K562 (cell line): Measurements from ENCODE around the gene SNX30. TPM values are rescaled to one million over a fixed set of nuclear protein-coding genes. Genes with fewer than 3 reads are reported as not detected.

Experiments used
- BMI1 ChIP-seq: fragments of 150-350 bp; IDR thresholded peaks from 2 replicates; pipeline ENCODE4 v1.6.1; 2014; ENCODE audit warnings: low read length
- CCNT2 ChIP-seq: IDR thresholded peaks from 2 replicates; pipeline ENCODE4 v1.6.1; 2011; ENCODE audit warnings: borderline replicate concordance, low read depth, mild to moderate bottlenecking, moderate library complexity, mixed read lengths, low read length; ENCODE audit not compliant: insufficient read length; ENCODE audit errors: extremely low read depth
- CHD2 ChIP-seq: IDR thresholded peaks from 2 replicates; pipeline ENCODE4 v1.6.1; 2011; ENCODE audit warnings: low read depth, low read length
- CXXC5 ChIP-seq: fragments of 250-450 bp; sonication (Bioruptor Pico); IDR thresholded peaks from 2 replicates; pipeline ENCODE4 v1.8.0; 2022; ENCODE audit warnings: inconsistent platforms, mild to moderate bottlenecking, moderate library complexity
- EGR1 ChIP-seq: fragments of 450-650 bp; conservative IDR thresholded peaks from 2 replicates; pipeline ENCODE4 v1.6.1; 2017; ENCODE audit warnings: mild to moderate bottlenecking
- EHMT2 ChIP-seq: fragments of 450-650 bp; IDR thresholded peaks from 2 replicates; pipeline ENCODE4 v1.6.1; 2018; ENCODE audit warnings: antibody characterized with exemption
- GABPA ChIP-seq: fragments of 200-800 bp; sonication (Bioruptor generic); conservative IDR thresholded peaks from 2 replicates; pipeline ENCODE4 v1.6.1; 2016; ENCODE audit warnings: low read depth, missing genetic modification characterization, missing compliant biosample characterization
- GATAD2B ChIP-seq: fragments of 450-650 bp; IDR thresholded peaks from 2 replicates; pipeline ENCODE4 v1.6.1; 2017; ENCODE audit warnings: mild to moderate bottlenecking, borderline replicate concordance
- RBBP5 ChIP-seq: fragments of 200-600 bp; sonication (generic); IDR thresholded peaks from 2 replicates; pipeline ENCODE4 v1.6.1; 2012; ENCODE audit warnings: borderline replicate concordance, mild to moderate bottlenecking, low read length, control low read depth, inconsistent platforms; ENCODE audit not compliant: insufficient read depth, poor library complexity, severe bottlenecking
- SIN3A ChIP-seq, 2 experiments: fragments of 150-350 bp in 1 of 2; IDR thresholded peaks; 2 replicates each; pipeline ENCODE4 v1.6.1; 2011 to 2016; ENCODE audit warnings: borderline replicate concordance in 2 of 2, low read depth in 2 of 2, low read length in 2 of 2, mild to moderate bottlenecking in 2 of 2, moderate library complexity in 2 of 2; ENCODE audit not compliant: control insufficient read depth in 1 of 2
- ZNF175 ChIP-seq: fragments of 200-800 bp; sonication (Bioruptor generic); IDR thresholded peaks from 2 replicates; pipeline ENCODE4 v1.6.1; 2016; ENCODE audit warnings: low read depth, mild to moderate bottlenecking, missing genetic modification characterization, missing compliant biosample characterization
- ZNF830 ChIP-seq: fragments of 250-450 bp; sonication (Bioruptor Pico); IDR thresholded peaks from 2 replicates; pipeline ENCODE4 v1.5.0; 2021; ENCODE audit warnings: mild to moderate bottlenecking
- polyA plus RNA-seq, 8 experiments: library from polyadenylated mRNA; depleted of rRNA in 4 of 8; stranded (reverse) in 5 of 8; unstranded in 3 of 8; fragments of >200 nt; fragmentation: Nextera tagmentation in 2 of 8; fragmentation: Illumina TruSeq in 1 of 8; extraction: Ambion mirVana in 2 of 8; extraction: Trizol in 1 of 8; gene quantifications; 2 replicates each; pipeline versions ENCODE4 v1.2.1 to v1.2.3, GENCODE V29; 2011 to 2014; ENCODE audit warnings: inconsistent platforms in 1 of 8, missing spikeins in 1 of 8
- total RNA-seq, 7 experiments: library from RNA; depleted of rRNA in 6 of 7; stranded (reverse); fragments of >200 nt in 6 of 7; fragmentation: Illumina TruSeq in 2 of 7; extraction: Trizol in 2 of 7; gene quantifications; 2 replicates each; pipeline versions ENCODE4 v1.2.1 to v1.2.3, GENCODE V29; 2011 to 2021; ENCODE audit warnings: low replicate concordance in 1 of 7
- TF ChIP-seq, protein P1 (sequence below): sonication (generic); formaldehyde crosslinking; IDR thresholded peaks from 2 replicates; pipeline ENCODE4 v1.8.0; 2022; ENCODE audit warnings: missing genetic modification reagents, mild to moderate bottlenecking, moderate library complexity, borderline replicate concordance

Gene SNX30
- total and polyA plus RNA-seq, 9 of the 15 experiments (the other 6 are each of a cell fraction or from before 2014, with no cell fraction given), result 0.76 to 5.9 (median 3.3) TPM

DNA sequence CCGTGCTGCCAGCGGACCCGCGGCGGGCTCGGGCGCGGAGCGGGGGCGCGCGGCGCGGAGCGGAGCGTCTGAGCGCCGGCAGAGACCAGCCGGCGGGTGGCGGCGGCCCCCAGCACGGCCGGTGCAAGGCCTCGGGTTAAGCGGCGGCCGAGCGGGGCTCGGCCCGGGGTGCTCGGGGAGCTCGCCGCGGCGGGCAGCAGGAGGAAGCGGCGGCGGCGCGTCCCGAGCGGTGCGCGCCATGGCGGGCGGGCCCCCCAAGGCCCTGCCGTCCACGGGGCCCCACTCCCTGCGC is 150 bp downstream of the SNX30 start (continued):
- TF ChIP-seq, protein P1, sequence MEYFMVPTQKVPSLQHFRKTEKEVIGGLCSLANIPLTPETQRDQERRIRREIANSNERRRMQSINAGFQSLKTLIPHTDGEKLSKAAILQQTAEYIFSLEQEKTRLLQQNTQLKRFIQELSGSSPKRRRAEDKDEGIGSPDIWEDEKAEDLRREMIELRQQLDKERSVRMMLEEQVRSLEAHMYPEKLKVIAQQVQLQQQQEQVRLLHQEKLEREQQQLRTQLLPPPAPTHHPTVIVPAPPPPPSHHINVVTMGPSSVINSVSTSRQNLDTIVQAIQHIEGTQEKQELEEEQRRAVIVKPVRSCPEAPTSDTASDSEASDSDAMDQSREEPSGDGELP (CRISPR knock-in tag), result no peak
- no peak for TF ChIP-seq EGR1
- 0 out of 2 replicates have a peak, but pooled peaks have one; percentile 37 for TF ChIP-seq ZNF175
- no peak for TF ChIP-seq BMI1
- TF ChIP-seq EHMT2, result no peak
- TF ChIP-seq RBBP5, result peak; percentile 66
- peak; percentile 61; the same call in 1 of the 2 replicates for TF ChIP-seq CXXC5 (CRISPR knock-in tag)
- no peak for TF ChIP-seq ZNF830 (CRISPR knock-in tag)
- TF ChIP-seq GATAD2B, result peak; percentile 51; the same call in 1 of the 2 replicates
- peak; percentile 55; the same call in 1 of the 2 replicates for TF ChIP-seq GABPA (tag)
- peak; percentile 60 for TF ChIP-seq CCNT2
- no peak for TF ChIP-seq CHD2
- TF ChIP-seq SIN3A (IDR thresholded peaks at IDR 0.05; ENCODE audit: borderline replicate concordance in 2 of 2, control insufficient read depth in 1 of 2, low read depth in 2 of 2, low read length in 2 of 2), result peak in 1 of 2 experiments; percentile 2; a peak in 1 of 4 replicates
